Upper lobe of left lung (tissue), 4 donors: ENCODE measurements around the gene ABHD12.

ENCODE experiments used
- CTCF ChIP-seq, 6 experiments: fragments of 450-650 bp in 4 of 6; fragments of 200-600 bp in 2 of 6; sonication (generic) in 2 of 6; IDR thresholded peaks; one replicate each; pipeline ENCODE4 v1.5.1; 2016 to 2019; ENCODE audit warnings: antibody characterized with exemption in 6 of 6
- POLR2A ChIP-seq, 4 donors: fragments of 450-650 bp; IDR thresholded peaks; one replicate each; pipeline ENCODE4 v1.5.1; 2016 to 2017; ENCODE audit warnings: antibody characterized with exemption in 4 of 4, mild to moderate bottlenecking in 2 of 4

GRCh38 chr20:25283221-25283951 is 107.2 kb downstream of the ABHD12 start:
- TF ChIP-seq CTCF (IDR thresholded peaks at IDR 0.05) (no peak), POLR2A (IDR thresholded peaks at IDR 0.05) (no peak)
